ENCODE results near the gene ETV3. TPM values are rescaled to one million over a fixed set of nuclear protein-coding genes. Genes with fewer than 3 reads are reported as not detected.

The ETV3 gene
- total and polyA plus RNA-seq, 10 of the 15 experiments (the other 5 are each of a cell fraction or from before 2014, with no cell fraction given), result 1.7 to 13.8 (median 7.2) TPM

DNA sequence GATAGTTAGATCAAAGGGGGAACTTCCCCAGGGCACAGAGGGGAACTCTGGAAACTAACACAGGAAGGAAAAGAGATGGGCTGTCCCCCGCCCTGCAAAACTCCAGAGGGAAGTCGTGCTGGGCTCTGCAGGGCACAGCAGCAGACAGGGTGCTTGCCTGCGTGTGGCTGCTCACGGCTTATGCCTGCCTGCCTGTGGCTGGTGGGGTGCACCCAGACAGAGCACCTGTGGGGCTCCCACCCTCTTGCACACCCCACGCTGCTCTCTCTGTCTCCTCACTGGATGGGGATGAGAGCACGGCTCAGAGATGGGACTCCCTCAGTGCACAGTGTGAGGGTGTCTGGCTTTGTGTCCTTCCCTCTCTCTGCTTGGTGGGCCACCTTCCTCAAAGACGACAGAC, 25.1 kb downstream of the ETV3 start (continued):
- TF ChIP-seq, protein P1, sequence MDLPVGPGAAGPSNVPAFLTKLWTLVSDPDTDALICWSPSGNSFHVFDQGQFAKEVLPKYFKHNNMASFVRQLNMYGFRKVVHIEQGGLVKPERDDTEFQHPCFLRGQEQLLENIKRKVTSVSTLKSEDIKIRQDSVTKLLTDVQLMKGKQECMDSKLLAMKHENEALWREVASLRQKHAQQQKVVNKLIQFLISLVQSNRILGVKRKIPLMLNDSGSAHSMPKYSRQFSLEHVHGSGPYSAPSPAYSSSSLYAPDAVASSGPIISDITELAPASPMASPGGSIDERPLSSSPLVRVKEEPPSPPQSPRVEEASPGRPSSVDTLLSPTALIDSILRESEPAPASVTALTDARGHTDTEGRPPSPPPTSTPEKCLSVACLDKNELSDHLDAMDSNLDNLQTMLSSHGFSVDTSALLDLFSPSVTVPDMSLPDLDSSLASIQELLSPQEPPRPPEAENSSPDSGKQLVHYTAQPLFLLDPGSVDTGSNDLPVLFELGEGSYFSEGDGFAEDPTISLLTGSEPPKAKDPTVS (IDR thresholded peaks at IDR 0.05; ENCODE audit: low read depth, low read length), result no peak
- TF ChIP-seq ZNF207 (IDR thresholded peaks at IDR 0.05; ENCODE audit: borderline replicate concordance) (no peak), ATF7 (IDR thresholded peaks at IDR 0.05; ENCODE audit: low read depth) (no peak)

DNA sequence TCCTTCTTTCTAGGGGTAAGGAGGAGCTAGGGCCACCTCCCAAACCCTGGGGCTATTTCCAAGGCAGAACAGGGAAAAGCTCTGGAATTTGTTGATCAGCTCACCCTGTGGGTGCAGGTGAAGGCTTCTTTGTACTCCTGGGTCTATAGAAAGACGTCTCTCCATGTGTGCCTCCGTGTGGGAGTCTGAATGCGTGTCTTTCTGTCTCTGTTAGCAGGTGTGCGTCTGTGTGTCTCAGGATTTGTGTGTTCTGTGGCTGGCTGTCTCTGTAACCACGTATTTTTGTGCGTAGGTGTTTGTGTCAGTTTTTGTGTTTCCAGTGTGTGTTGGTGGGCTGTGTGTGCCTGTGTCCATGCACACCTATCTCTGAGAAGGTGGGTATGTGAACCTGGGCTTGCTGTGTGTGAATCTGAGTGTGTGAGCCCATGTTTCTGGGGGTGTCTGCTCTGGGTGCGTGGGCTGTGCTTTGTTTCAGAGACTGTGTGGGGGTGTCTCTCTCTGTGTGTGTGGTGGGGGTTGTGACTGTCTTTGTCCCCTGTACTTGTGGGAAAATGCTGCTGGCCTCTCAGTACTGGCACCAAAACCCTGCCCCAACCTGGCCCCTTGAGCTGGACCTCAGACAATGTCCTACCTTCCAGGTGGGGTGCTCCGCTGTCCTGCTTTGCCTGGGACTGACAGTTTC, 25.9 kb downstream of the ETV3 start:
- Histone ChIP-seq H3K9ac (ENCODE audit: control insufficient read depth, insufficient read depth, low read length) (no peak overlapping the region), H3K36me3 (ENCODE audit: control insufficient read depth in 2 of 2, insufficient read depth in 2 of 2, low read length in 1 of 2) (no peaks in the 10 kb centered on the region), H3K4me3 (no peak overlapping the region), H3K4me2 (ENCODE audit: control insufficient read depth, insufficient read depth) (no peak overlapping the region), H4K20me1 (ENCODE audit: control insufficient read depth, insufficient read depth) (no peaks in the 10 kb centered on the region), H3K27me3 (replicated peaks in 1 of 2; ENCODE audit: control insufficient read depth in 2 of 2, insufficient read depth in 2 of 2, low read length in 1 of 2) (0 out of 4 replicates have a peak, but pooled peaks cover 0 to 2% of the 10 kb centered on the region in 2 experiments), H3K27ac (ENCODE audit: control insufficient read depth, insufficient read depth) (no peak overlapping the region), H3K79me2 (ENCODE audit: control insufficient read depth, insufficient read depth, low read length) (no peaks in the 10 kb centered on the region), H3K9me3 (replicated peaks; ENCODE audit: control insufficient read depth, insufficient read depth, low read length) (no peaks in the 10 kb centered on the region), H3K4me1 (ENCODE audit: control insufficient read depth, insufficient read depth, low read length) (peaks cover 16% of the 10 kb centered on the region), H2AFZ (ENCODE audit: control insufficient read depth, low read depth, low read length) (no peak overlapping the region)
- WGBS (ENCODE audit: insufficient coverage, insufficient replicate concordance, low lambda C conversion rate, missing lambda C conversion rate), result 19% methylated on average over 8 of the region's 8 CpGs
- DNase-seq (ENCODE audit: low read depth, low spot score) (no peak), ATAC-seq (no peak; the same call in 2 of the 3 replicates), FAIRE-seq (no peak)
- ChIA-PET RAD21 (ENCODE audit: unreplicated experiment) (no interaction called here), POLR2A (no interaction called here), SMC1A (ENCODE audit: uncharacterized antibody, unreplicated experiment) (no interaction called here), CTCF (interaction anchor here (0.8 kb wide), 1 partner anchor 22 kb away, joined by 5 read pairs; no protein-coding TSS in a partner anchor)
- in situ Hi-C loops (cut with MboI), result no loop called here
- intact Hi-C loops (cut with micrococcal nuclease; ENCODE audit: unreplicated experiment), result no loop called here
- BruUV-seq (replicated peaks), result no TSS peak
- TF ChIP-seq DPF2 (IDR thresholded peaks at IDR 0.05), result peak; percentile 11; the same call in 1 of the 2 replicates
- 0 out of 2 replicates have a peak, but pooled peaks have one; percentile 15 for TF ChIP-seq RUNX3 (IDR thresholded peaks at IDR 0.05; ENCODE audit: low read length)
- TF ChIP-seq, protein P2, sequence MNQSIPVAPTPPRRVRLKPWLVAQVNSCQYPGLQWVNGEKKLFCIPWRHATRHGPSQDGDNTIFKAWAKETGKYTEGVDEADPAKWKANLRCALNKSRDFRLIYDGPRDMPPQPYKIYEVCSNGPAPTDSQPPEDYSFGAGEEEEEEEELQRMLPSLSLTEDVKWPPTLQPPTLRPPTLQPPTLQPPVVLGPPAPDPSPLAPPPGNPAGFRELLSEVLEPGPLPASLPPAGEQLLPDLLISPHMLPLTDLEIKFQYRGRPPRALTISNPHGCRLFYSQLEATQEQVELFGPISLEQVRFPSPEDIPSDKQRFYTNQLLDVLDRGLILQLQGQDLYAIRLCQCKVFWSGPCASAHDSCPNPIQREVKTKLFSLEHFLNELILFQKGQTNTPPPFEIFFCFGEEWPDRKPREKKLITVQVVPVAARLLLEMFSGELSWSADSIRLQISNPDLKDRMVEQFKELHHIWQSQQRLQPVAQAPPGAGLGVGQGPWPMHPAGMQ (IDR thresholded peaks at IDR 0.05; ENCODE audit: borderline replicate concordance), result no peak
- no peak for TF ChIP-seq TCF3 (IDR thresholded peaks at IDR 0.05; ENCODE audit: borderline replicate concordance, insufficient read depth, low read depth, low read length)
- TF ChIP-seq NFYB (IDR thresholded peaks at IDR 0.05; ENCODE audit: insufficient read depth, low read depth, low read length), result no peak
- TF ChIP-seq JUNB (IDR thresholded peaks at IDR 0.05), result no peak
- TF ChIP-seq SUZ12 (IDR thresholded peaks at IDR 0.05; ENCODE audit: unreplicated experiment), result no peak
- TF ChIP-seq BRCA1 (IDR thresholded peaks at IDR 0.05; ENCODE audit: low read depth, low read length), result no peak

Data from GM12878 (cell line).